A549 (cell line): ENCODE data around the gene RTP2.

Source experiments
- CBX2 ChIP-seq: fragments of 200-600 bp; sonication (generic); IDR thresholded peaks from 2 replicates; pipeline ENCODE4 v1.6.1; 2016; ENCODE audit warnings: low read depth, mild to moderate bottlenecking, borderline replicate concordance
- CEBPB ChIP-seq, 2 experiments: fragments of >200 bp in 1 of 2; sonication (Bioruptor Twin) in 1 of 2; formaldehyde crosslinking in 1 of 2; IDR thresholded peaks; 2 replicates each; pipeline ENCODE4 v1.6.1; 2012 to 2016
- EP300 ChIP-seq, 2 experiments: fragments of >200 bp; sonication (Bioruptor Twin); formaldehyde crosslinking; IDR thresholded peaks; 2 replicates in 1 of 2; 3 replicates in 1 of 2; pipeline ENCODE4 v1.6.1; 2016 to 2017
- GATA3 ChIP-seq: IDR thresholded peaks from 2 replicates; pipeline ENCODE4 v1.6.1; 2012; ENCODE audit warnings: borderline replicate concordance
- NR3C1 ChIP-seq: fragments of >200 bp; sonication (Bioruptor Twin); formaldehyde crosslinking; IDR thresholded peaks from 3 replicates; pipeline ENCODE4 v1.6.1; 2017
- POLR2A ChIP-seq: IDR thresholded peaks from 2 replicates; pipeline ENCODE4 v1.6.1; 2012; ENCODE audit warnings: mild to moderate bottlenecking, low read length
- POLR2AphosphoS2 ChIP-seq: conservative IDR thresholded peaks from 2 replicates; pipeline ENCODE4 v1.6.1; 2012; ENCODE audit warnings: low read length, improper control_type of control experiment, inconsistent platforms
- RAD21 ChIP-seq, 2 experiments: fragments of >200 bp in 1 of 2; sonication (Bioruptor Twin) in 1 of 2; formaldehyde crosslinking in 1 of 2; IDR thresholded peaks in 1 of 2; conservative IDR thresholded peaks in 1 of 2; 2 replicates in 1 of 2; 3 replicates in 1 of 2; pipeline ENCODE4 v1.6.1; 2012 to 2018; ENCODE audit warnings: inconsistent platforms in 1 of 2
- SREBF2 ChIP-seq: fragments of 450-650 bp; IDR thresholded peaks from 2 replicates; pipeline ENCODE4 v1.6.1; 2014; ENCODE audit warnings: mild to moderate bottlenecking, moderate library complexity
- TF ChIP-seq, protein P1 (sequence below): fragments of >200 bp; sonication (Bioruptor Twin); formaldehyde crosslinking; IDR thresholded peaks from 3 replicates; pipeline ENCODE4 v1.5.1; 2016
- TF ChIP-seq, protein P2 (sequence below): fragments of 200-600 bp; sonication (generic); IDR thresholded peaks from 2 replicates; pipeline ENCODE4 v1.6.1; 2016; ENCODE audit warnings: antibody characterized with exemption, mild to moderate bottlenecking, moderate library complexity
- TF ChIP-seq, protein P3 (sequence below): fragments of 450-650 bp; IDR thresholded peaks from 2 replicates; pipeline ENCODE4 v1.6.1; 2014; ENCODE audit warnings: antibody characterized with exemption

DNA sequence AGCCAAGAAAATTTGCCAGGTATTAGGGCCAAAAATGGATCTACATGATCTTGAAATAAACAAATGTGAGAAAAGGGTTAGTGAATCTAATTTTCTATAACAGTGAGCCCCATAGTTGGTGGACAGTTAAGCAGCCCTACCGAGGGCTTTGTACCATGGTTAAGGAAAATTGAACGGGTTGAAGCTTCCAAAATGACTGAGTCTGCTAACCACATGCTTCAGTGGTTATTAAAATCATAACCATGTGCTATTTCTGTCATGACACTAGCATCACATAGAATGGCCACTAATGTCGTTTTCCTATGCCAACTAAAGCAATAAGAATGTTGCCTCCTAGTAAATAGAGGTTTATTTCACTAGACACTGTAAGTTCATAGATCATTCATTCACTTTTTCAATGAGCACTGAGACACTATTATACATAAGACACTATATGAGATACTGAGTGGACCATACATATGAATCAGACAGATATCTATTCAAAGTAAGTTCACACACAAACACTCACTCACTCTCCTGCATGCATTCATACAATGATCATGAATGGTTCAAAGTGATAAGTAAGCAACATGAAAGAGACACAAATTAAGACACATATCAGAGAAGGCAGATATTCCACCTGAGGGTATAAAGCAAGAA, 36.5 kb downstream of the RTP2 start:
- TF ChIP-seq, protein P1, sequence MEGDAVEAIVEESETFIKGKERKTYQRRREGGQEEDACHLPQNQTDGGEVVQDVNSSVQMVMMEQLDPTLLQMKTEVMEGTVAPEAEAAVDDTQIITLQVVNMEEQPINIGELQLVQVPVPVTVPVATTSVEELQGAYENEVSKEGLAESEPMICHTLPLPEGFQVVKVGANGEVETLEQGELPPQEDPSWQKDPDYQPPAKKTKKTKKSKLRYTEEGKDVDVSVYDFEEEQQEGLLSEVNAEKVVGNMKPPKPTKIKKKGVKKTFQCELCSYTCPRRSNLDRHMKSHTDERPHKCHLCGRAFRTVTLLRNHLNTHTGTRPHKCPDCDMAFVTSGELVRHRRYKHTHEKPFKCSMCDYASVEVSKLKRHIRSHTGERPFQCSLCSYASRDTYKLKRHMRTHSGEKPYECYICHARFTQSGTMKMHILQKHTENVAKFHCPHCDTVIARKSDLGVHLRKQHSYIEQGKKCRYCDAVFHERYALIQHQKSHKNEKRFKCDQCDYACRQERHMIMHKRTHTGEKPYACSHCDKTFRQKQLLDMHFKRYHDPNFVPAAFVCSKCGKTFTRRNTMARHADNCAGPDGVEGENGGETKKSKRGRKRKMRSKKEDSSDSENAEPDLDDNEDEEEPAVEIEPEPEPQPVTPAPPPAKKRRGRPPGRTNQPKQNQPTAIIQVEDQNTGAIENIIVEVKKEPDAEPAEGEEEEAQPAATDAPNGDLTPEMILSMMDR: no peak
- TF ChIP-seq POLR2A: no peak
- TF ChIP-seq, protein P2, sequence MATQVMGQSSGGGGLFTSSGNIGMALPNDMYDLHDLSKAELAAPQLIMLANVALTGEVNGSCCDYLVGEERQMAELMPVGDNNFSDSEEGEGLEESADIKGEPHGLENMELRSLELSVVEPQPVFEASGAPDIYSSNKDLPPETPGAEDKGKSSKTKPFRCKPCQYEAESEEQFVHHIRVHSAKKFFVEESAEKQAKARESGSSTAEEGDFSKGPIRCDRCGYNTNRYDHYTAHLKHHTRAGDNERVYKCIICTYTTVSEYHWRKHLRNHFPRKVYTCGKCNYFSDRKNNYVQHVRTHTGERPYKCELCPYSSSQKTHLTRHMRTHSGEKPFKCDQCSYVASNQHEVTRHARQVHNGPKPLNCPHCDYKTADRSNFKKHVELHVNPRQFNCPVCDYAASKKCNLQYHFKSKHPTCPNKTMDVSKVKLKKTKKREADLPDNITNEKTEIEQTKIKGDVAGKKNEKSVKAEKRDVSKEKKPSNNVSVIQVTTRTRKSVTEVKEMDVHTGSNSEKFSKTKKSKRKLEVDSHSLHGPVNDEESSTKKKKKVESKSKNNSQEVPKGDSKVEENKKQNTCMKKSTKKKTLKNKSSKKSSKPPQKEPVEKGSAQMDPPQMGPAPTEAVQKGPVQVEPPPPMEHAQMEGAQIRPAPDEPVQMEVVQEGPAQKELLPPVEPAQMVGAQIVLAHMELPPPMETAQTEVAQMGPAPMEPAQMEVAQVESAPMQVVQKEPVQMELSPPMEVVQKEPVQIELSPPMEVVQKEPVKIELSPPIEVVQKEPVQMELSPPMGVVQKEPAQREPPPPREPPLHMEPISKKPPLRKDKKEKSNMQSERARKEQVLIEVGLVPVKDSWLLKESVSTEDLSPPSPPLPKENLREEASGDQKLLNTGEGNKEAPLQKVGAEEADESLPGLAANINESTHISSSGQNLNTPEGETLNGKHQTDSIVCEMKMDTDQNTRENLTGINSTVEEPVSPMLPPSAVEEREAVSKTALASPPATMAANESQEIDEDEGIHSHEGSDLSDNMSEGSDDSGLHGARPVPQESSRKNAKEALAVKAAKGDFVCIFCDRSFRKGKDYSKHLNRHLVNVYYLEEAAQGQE: no peak
- no peak for TF ChIP-seq RAD21 (conservative IDR thresholded peaks at IDR 0.05 in 1 of 2, IDR thresholded peaks at IDR 0.05 in 1 of 2)
- TF ChIP-seq SREBF2: no peak
- no peak for TF ChIP-seq EP300 (IDR thresholded peaks at IDR 0.05)
- no peak for TF ChIP-seq GATA3
- TF ChIP-seq POLR2AphosphoS2: no peak
- TF ChIP-seq CEBPB (IDR thresholded peaks at IDR 0.05): no peak
- TF ChIP-seq, protein P3, sequence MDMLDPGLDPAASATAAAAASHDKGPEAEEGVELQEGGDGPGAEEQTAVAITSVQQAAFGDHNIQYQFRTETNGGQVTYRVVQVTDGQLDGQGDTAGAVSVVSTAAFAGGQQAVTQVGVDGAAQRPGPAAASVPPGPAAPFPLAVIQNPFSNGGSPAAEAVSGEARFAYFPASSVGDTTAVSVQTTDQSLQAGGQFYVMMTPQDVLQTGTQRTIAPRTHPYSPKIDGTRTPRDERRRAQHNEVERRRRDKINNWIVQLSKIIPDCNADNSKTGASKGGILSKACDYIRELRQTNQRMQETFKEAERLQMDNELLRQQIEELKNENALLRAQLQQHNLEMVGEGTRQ: no peak
- TF ChIP-seq CBX2: no peak
- TF ChIP-seq NR3C1: no peak
